Neutrophil (primary cell): Measurements from ENCODE around the gene GALNT10.

ENCODE experiments used
- H3K27ac ChIP-seq: fragments of 200-600 bp; sonication (generic); 2 replicates; pipeline ENCODE4 v1.5.1; 2016; ENCODE audit warnings: mild to moderate bottlenecking, moderate library complexity
- H3K27me3 ChIP-seq: fragments of 200-600 bp; sonication (generic); 2 replicates; pipeline ENCODE4 v1.6.0; 2016; ENCODE audit warnings: mild to moderate bottlenecking
- H3K36me3 ChIP-seq: fragments of 200-600 bp; sonication (generic); 2 replicates; pipeline ENCODE4 v1.5.1; 2017
- H3K4me1 ChIP-seq, 2 experiments: fragments of 200-600 bp in 1 of 2; sonication (generic) in 1 of 2; 1 replicate in 1 of 2; 2 replicates in 1 of 2; pipeline versions ENCODE4 v1.5.1 to v1.6.1; 2013 to 2016; ENCODE audit warnings: low read depth in 1 of 2, low read length in 1 of 2, mild to moderate bottlenecking in 1 of 2, moderate library complexity in 1 of 2; ENCODE audit not compliant: control insufficient read depth in 1 of 2, insufficient read depth in 1 of 2
- H3K4me3 ChIP-seq, 2 experiments: fragments of 200-600 bp in 1 of 2; sonication (generic) in 1 of 2; 1 replicate in 1 of 2; 2 replicates in 1 of 2; pipeline ENCODE4 v1.5.1; 2013 to 2016; ENCODE audit warnings: low read depth in 1 of 2, low read length in 1 of 2, mild to moderate bottlenecking in 1 of 2, moderate library complexity in 1 of 2
- H3K9me3 ChIP-seq: fragments of 200-600 bp; sonication (generic); 2 replicates; pipeline ENCODE4 v1.5.1; 2016
- TF ChIP-seq, protein P1 (sequence below): fragments of 200-600 bp; sonication (generic); IDR thresholded peaks from 2 replicates; pipeline ENCODE4 v1.5.1; 2016; ENCODE audit warnings: antibody characterized with exemption

GALNT10 gene

DNA sequence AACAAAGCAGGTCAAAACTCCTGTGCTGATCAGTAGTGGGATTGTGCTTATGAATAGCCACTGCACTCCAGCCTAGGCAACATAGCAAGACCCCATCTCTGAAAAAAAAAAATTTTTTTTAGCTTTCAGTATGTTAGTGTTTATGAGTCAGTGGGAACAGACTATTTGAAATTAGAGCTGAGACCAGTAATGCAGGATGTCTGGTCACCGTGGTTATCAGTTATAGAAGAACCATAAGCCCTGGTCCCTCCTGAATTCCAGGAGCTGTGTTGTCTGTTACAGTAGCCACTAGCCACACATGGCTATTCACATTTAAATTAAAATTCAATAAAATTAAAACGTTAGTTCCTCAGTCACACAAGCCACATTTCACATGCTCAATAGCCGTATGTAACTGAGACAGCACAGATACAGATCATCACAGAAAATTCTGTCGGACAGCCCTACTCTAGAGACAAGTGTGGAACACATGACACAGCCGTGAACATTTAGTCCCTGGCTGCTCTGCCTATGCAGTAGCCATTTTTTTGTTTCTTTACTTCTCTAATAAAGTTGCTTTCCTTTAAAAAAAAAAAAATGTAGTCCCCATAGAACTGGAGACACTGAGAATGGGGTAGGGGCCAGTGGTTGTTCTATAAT lies 159.2 kb downstream of the GALNT10 start:
- TF ChIP-seq, protein P1, sequence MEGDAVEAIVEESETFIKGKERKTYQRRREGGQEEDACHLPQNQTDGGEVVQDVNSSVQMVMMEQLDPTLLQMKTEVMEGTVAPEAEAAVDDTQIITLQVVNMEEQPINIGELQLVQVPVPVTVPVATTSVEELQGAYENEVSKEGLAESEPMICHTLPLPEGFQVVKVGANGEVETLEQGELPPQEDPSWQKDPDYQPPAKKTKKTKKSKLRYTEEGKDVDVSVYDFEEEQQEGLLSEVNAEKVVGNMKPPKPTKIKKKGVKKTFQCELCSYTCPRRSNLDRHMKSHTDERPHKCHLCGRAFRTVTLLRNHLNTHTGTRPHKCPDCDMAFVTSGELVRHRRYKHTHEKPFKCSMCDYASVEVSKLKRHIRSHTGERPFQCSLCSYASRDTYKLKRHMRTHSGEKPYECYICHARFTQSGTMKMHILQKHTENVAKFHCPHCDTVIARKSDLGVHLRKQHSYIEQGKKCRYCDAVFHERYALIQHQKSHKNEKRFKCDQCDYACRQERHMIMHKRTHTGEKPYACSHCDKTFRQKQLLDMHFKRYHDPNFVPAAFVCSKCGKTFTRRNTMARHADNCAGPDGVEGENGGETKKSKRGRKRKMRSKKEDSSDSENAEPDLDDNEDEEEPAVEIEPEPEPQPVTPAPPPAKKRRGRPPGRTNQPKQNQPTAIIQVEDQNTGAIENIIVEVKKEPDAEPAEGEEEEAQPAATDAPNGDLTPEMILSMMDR: no peak
- Histone ChIP-seq H3K27me3 (no peaks in the 10 kb centered on the region), H3K4me1 (no peaks in the 10 kb centered on the region), H3K36me3 (no peaks in the 10 kb centered on the region), H3K27ac (no peak overlapping the region), H3K4me3 (no peak overlapping the region), H3K9me3 (no peaks in the 10 kb centered on the region)

DNA sequence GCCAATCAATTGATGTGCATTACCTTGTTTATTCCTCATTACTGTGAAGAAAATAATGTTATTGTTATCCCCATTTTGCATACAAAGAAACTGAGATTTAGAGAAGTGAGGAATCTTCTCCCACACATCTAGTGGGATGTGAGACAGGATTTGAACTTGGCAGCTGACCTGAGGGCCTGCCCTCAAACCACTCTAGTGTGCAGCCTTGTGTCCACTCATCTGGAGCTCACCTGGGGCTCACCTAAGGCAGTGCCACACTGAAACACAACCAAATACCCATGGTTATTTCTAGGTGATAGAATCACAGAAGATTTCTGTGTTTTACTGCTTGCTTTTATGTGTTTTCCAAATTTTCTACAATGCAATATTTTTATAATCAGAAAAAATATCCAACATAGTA lies 160.6 kb downstream of the GALNT10 start:
- Histone ChIP-seq H3K27me3 (no peaks in the 10 kb centered on the region), H3K4me3 (no peak overlapping the region), H3K4me1 (no peaks in the 10 kb centered on the region), H3K27ac (no peak overlapping the region), H3K9me3 (no peaks in the 10 kb centered on the region), H3K36me3 (no peaks in the 10 kb centered on the region)
- TF ChIP-seq, protein P1: no peak

DNA sequence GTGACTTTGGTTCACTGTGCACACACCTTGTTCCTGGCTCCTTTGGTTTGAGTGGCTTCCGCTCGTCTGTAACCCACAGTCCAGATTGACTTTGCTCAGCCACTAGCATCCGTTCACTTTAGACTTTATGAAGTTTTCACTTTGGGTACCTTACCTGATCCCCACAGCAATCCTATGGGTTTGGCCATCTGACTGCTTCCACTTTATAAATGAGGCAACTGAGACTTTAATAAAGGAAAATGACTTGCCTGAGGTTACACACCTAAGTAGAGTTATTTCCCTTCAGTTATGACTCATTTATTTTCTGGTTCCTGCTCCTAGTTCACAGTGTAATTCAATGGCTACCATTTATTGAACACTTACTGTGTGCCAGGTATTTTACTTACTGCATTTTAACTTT lies 161.0 kb downstream of the GALNT10 start:
- TF ChIP-seq, protein P1: no peak
- H3K27me3 ChIP-seq: no peaks in the 10 kb centered on the region
- no peaks in the 10 kb centered on the region for H3K4me1 ChIP-seq
- H3K4me3 ChIP-seq: no peak overlapping the region
- no peaks in the 10 kb centered on the region for H3K9me3 ChIP-seq
- no peak overlapping the region for H3K27ac ChIP-seq
- no peaks in the 10 kb centered on the region for H3K36me3 ChIP-seq

DNA sequence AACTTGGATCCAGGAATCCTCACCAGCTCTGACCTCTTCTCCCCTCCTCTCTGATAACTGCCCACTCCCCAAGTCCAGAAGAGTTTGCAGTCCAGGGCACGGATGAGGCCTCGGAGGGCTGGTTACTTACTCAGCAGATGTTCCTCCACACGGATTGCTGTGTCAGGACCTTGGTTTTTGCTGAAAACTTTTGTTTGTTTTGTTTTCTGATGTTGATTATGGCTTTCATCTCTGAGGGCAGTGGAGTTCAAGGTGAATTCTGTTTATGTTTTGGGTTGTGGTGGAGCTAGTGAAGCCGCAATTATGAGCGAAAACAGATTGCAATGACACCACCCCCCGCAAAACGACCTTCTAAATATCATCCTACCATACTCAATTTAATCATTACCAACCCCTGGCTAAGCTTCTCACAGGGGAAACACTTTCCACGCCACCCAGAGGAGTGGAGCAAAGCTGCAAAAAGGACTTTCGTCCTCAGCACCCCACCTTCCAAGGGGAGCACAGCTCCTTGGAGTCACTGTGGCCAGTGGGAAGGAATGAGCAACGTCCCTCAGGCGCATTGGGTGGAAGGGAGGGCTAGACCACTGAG lies 162.5 kb downstream of the GALNT10 start:
- H3K4me1 ChIP-seq: no peaks in the 10 kb centered on the region
- no peaks in the 10 kb centered on the region for H3K9me3 ChIP-seq
- no peak overlapping the region for H3K27ac ChIP-seq
- no peak overlapping the region for H3K4me3 ChIP-seq
- TF ChIP-seq, protein P1: no peak
- no peaks in the 10 kb centered on the region for H3K27me3 ChIP-seq
- peaks cover 5% of the 10 kb centered on the region for H3K36me3 ChIP-seq

DNA sequence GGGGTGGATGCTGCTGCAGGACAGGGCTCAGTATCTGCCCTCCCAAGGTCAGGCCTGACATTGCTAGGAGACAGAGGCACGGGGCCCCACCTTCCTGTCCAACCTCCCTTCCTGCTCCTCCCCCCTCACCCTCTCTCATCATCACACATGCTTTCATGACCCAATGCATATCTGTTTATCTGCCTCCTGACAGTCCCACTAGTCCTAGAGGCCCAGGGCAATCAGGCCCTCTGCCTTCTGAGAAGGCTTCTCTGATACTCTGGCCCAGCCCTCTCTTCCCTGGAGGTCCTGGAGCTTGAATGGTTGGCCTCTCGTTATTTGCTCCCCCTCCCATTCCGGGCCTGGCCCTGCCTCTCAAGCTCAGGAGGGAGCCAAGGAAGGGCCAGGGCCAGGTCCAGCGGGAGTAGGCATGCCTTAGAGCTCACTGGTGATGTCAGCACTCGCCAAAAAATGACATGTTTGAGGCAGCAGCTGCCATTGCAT lies 164.6 kb downstream of the GALNT10 start:
- no peaks in the 10 kb centered on the region for H3K9me3 ChIP-seq
- no peak overlapping the region for H3K4me3 ChIP-seq
- TF ChIP-seq, protein P1: no peak
- H3K27me3 ChIP-seq: no peaks in the 10 kb centered on the region
- no peaks in the 10 kb centered on the region for H3K4me1 ChIP-seq
- H3K27ac ChIP-seq: no peak overlapping the region
- peaks cover 5% of the 10 kb centered on the region for H3K36me3 ChIP-seq
